Esophagus squamous epithelium (tissue), 4 donors: Measurements from ENCODE around the gene PERP.
"Not testable (repeated sequence)": the region's sequence is repeated elsewhere in the genome, so short reads cannot be mapped to it uniquely, and the experiment has no call there.

Experiments
- POLR2A ChIP-seq, 4 donors: fragments of 450-650 bp; IDR thresholded peaks; one replicate each; pipeline ENCODE4 v1.6.1; 2017; ENCODE audit warnings: antibody characterized with exemption in 4 of 4, mild to moderate bottlenecking in 4 of 4, moderate library complexity in 3 of 4
- TF ChIP-seq, protein P1 (sequence below), 6 experiments: fragments of 450-650 bp in 4 of 6; fragments of 200-600 bp in 2 of 6; sonication (generic) in 2 of 6; IDR thresholded peaks; one replicate each; pipeline ENCODE4 v1.5.1; 2016 to 2019; ENCODE audit warnings: antibody characterized with exemption in 6 of 6, mild to moderate bottlenecking in 4 of 6, moderate library complexity in 4 of 6

DNA sequence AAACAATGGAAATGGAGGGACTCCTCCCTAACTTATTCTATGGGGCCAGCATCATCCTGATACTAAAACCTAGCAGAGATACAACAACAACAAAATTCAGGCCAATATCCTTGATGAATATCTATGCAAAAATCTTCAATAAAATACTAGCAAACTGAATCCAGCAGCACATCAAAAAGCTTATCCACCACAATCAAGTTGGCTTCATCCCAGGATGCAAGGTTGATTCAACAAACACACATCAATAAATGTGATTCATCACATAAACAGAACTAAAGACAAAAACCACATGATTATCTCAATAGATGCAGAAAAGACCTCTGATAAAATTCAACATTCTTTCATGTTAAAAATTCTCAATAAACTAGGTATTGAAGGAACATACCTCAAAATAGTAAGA lies 27.7 kb downstream of the PERP start:
- TF ChIP-seq, protein P1, sequence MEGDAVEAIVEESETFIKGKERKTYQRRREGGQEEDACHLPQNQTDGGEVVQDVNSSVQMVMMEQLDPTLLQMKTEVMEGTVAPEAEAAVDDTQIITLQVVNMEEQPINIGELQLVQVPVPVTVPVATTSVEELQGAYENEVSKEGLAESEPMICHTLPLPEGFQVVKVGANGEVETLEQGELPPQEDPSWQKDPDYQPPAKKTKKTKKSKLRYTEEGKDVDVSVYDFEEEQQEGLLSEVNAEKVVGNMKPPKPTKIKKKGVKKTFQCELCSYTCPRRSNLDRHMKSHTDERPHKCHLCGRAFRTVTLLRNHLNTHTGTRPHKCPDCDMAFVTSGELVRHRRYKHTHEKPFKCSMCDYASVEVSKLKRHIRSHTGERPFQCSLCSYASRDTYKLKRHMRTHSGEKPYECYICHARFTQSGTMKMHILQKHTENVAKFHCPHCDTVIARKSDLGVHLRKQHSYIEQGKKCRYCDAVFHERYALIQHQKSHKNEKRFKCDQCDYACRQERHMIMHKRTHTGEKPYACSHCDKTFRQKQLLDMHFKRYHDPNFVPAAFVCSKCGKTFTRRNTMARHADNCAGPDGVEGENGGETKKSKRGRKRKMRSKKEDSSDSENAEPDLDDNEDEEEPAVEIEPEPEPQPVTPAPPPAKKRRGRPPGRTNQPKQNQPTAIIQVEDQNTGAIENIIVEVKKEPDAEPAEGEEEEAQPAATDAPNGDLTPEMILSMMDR (IDR thresholded peaks at IDR 0.05): not testable (repeated sequence)
- TF ChIP-seq POLR2A (IDR thresholded peaks at IDR 0.05): not testable (repeated sequence)
